Activated CD8-positive, alpha-beta memory T cell treated with anti-CD3 and anti-CD28 coated beads, Interleukin-2, amount 50 U/mL, for 48 hours (primary cell): Measurements from ENCODE around the gene REX1BD.
"Not testable (repeated sequence)": the region's sequence is repeated elsewhere in the genome, so short reads cannot be mapped to it uniquely, and the experiment has no call there.

Experiments used
- DNase-seq: peaks from one replicate; pipeline ENCODE4 v3.0.0-alpha.2; 2020

Gene REX1BD

DNA sequence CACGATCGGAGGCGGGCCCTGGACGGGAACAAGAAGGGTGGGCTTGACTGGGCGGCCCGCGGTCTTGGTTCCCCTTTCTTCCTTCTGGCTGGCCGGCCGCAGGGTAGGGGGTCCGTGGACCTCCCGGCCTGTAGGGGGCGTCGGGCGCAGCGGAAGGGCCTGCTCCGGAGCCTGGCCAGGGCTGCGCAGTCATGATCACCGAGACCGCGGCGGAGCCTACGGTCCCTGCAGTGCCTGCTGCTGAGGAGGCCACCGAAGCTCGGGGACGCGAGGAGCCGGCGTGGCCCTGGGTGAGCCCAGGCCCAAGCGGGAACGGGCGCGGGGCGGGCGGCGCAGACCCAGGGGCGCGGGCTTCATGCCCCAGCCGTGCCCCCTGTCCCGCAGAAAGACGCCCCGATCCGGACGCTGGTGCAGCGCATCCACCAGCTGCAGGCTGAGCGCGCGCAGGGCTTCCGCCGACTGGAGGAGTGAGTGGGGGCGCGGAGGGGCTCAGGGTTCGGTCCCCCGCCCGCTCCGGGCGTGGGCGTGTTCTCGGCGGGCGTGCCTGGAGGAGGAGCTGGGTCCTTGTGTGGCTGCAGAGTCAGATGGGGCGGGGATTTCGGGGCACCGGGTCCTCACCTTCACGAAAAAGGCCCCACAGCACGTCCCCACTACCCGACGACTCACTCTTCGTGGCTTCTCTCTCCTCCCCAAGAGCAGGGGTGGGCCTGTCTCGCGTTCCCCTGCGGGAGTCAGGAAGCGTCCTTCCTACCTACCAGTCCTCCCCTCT, at the start of gene REX1BD:
Gene REX1BD, plus strand, starts transcription at position 188 of the 769 bp plus-strand sequence. Its CDS starts 4 bp downstream, at position 192.
- DNase-seq = peak; percentile 94

DNA sequence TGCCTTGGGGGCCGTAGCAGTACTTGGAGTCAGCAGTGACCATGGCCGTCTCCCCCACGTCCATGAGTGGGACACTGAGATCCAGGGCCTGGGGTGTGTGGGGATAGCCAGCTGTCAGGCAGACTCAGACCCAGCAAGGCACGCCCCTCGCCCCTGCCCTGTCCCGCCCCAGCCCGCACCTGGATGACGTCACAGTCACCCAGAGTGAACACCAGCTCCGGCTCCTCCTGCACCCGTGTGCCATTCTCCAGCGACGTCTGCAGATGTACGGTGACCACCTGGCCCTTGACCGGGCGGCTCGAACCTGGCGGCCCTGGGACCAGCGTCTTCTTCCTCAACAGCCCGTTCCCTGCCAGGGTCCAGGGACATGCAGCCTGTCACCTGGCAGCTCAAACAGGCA, 49.2 kb upstream of the REX1BD start:
- DNase-seq = no peak

DNA sequence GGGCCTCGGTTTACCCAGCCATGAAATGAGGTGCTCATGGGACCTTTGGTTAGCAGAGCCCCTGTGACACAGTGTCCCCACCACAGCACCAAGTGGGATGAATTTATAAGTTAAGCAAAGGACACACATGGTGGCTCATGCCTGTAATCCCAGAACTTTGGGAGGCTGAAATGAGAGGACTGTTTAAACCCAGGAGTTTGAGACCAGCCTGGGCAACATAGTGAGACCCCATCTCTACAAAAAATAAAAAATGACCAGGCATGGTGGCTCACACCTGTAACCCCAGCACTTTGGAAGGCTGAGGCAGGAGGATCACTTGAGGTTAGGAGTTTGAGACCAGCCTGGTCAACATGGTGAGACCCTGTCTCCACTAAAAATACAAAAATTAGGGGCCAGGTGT, 48.4 kb upstream of the REX1BD start:
- DNase-seq = not testable (repeated sequence)

DNA sequence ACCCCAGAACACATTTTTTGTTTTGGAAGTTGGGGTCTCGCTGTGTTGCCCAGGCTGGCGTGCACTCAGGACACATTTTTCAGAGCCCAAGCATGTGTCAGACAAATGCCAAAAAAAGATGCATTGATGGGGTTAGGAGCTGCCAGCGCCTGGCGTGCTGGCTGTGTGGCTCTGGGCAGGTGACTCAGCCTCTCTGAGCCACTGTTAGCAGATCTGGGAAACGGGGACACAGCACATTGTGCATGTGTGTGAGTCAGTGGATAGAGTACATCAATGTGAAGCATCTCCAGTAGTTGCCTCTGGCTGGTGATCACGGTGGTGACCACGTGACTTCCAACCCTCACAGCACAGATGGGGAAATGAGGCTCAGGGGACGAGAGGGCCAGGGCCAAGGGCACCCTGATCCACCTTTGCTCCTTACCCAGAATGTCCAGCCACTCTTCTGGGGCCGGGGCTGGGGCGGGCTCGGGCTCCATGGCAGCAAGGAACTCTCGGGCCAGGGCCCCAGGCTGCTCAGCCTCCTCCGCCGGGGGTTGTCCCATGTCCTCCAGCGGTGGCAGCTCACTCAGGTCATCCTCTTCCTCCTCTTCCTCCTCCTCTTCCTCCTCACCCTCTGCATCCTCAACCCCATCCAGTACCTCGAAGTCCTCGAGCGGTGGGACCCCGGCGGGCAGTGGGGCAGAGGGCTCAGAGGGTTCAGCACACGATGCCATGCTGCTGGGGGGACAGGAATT, 47.2 kb upstream of the REX1BD start:
- DNase-seq = no peak

DNA sequence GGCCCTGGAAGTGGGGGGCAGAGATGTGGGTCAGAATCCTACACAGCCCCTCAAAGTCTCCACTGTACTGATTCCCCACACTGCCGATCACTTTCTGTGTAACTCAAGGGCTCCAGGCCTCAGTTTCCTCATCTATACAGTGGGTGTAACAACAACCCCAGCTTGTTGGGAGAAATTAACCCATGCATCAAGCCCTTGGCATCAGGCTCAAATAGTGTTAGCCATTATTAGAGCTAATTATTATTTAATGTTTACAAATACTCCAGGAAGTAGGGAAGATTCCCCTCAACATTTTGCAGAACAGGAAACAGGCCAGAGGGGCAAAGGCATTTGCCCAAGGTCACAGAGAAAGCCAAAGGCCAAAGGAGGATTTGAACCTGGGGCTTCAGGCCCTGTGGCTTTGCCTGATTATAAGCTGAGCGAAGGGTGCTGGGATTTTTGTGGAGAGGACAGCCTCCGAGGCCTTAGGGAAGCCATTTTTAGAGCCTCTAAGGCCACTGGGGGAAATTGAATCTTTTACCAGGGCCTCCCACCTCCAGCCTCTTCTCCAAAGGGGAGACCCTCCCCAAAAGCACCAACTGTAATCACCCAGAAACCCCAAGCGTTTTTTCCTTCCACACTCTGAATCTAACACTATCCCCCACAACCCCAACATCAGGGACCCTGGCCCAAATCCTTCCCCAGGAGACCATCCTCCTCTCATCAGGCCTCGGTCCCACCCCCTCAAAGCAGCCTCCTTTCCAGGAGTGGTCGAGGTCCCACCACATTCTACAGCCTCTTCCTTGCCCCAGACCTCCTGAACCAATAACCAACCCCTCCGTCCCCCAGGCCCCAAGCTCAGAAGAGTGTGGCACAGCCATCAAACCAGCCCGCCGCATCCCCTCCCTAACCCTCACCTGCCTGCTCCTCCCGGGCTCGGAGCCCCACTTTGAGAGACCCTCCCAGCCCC, 46.3 kb upstream of the REX1BD start:
- DNase-seq = peak; percentile 68

DNA sequence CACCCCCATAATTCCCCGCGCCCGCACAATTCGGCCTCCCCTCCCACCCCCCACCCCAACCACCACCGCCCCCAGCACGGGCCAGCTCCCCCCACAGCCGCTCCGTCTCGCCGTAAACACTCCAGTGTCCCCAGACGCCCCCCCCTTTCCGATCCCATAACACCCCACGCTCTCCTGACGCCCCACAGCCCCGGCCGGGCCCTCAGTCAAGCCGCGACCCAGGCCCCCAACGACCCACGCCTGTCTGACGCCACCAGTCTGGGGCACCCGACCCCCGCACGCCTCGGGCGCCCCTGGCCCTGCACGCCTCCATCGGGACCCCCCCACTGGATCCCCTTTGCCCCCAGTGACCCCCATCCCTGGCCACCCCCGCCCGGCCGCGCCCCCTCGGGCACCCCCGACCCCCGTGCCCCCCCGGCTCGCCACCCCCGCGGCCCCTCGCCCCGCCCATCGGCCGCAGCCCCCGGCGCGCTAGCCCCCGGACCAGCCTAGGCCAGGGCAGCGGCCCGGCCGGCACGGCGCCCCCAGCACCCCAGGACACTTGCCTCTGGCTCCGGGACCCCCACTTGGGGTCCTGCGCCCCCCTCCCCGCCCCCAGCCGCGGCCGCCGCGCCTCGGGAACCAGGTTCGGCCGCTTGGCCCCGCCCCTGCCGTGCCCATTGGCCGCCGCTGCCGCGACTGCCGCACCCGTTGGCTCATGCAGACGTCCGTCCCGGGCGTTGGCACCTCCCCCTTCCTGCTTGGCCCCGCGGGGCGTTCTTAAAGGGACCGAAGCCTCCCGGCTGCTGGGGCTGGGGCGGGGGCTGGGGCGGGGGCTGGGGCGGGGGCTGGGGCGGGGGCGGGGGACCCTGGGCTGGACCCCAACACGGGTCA, 45.4 kb upstream of the REX1BD start, which contains the start of gene FKBP8:
Gene FKBP8, minus strand, starts transcription at position 633 of the 873 bp plus-strand sequence. CDS start 1,603 bp downstream, outside the sequence.
- DNase-seq = peak; percentile 96

DNA sequence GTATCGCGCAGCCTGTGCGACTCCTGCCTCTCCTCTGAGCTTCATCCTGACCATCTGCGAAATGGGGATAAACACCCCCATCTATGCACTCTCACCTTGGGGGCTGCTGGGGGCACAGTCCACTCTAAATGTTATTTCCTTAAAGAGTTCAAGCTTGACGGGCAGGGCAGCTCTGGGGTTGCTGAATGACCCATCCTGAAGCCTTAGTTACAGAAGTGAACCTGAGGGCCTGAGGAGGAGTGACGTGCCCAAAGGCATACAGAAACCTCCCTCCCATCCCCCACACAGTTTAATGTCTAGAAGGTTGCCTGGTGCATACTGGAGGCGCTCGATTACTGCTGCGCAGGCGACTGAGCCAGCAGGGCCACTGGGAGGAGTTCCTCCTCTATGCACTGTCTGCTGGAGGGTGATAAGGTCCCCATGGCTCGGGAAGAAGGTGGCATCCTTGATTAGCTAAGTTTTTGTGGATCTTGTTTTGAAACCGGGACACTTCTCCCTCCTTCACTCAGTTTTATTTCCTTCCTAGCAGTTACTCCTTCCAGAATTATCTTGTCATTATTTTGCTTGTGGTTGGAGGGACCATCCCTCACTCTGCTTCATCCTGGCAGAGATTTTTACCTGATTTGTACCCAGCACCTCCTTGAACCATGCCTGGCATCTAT, 44.7 kb upstream of the REX1BD start:
- peak; percentile 81 for DNase-seq

DNA sequence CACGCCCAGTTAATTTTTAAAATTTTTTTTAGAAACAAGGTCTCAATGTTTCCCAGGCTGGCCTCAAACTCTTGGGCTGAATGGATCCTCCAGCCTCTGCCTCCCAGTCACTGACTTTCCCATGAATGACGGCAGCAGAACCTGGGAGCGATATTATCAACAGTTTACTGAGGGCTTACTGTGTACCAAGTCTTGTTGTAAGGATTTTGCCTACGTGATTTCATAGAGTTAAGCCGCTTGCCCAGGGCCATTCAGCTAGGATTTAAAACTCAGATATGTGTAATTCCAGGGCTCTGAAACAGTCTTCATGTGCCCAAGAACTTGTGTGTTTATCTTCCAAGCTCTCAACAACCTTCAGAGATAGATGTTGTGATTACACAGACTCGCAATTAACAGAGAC, 37.0 kb upstream of the REX1BD start:
- DNase-seq = no peak

DNA sequence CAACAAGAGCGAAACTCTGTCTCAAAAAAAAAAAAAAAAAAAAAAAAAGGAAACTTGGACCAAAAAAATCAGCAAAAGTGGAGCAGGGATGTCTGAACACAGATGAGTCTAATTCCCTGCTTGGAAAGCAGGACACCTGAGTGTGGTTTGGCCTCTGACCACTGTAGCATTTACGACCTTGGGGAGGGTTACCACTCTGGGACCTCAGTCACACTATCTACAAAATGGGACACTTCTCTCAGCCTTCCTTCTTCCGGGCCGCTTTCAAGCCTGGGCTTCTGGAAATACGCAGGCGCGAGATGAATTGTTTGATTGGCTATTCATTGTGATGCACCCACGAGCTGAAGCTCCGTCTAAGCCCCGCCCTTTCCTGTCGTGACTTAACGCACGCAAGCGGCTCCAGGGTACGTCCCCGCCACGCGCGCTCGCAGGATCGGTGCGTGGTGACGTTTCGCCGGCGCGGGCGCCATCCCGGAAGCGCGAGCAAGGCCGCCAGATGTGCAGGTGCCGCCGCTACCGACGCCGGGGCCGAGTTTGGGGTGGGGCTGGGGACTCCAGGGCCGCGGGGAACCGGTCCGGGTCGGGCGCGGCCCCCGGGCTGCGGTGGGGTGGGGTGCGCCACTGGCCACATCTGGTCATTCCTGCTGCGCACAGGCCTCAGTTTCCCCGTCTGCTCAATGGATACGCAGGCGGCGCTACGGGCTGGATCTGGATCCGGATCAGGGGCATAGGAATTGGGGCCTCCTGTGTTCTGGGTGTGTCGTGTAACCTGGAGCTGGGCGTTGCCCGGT, 31.0 kb upstream of the REX1BD start, which contains the start of gene KXD1:
Gene KXD1, plus strand, starts transcription at position 460 of the 791 bp plus-strand sequence. CDS start 4,187 bp downstream, outside the sequence.
- DNase-seq = peak; percentile 97

DNA sequence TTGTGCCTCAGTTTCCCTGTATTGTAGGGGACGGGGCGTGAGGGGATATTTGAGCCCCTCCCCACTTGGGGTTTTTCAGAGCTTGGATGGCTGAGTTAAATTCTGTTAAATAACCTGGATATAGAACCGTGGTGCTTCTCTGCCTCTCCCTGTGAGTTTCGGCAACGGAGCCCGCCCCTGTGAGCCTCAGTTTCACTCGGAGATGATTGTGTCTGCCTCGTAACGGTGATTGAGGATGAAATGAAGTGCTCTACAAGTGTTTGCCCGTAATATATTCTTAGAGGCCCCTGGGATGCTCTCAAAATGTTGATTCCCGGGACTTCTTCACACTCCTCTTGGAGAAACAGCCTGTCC, 30.4 kb upstream of the REX1BD start:
- DNase-seq = no peak

DNA sequence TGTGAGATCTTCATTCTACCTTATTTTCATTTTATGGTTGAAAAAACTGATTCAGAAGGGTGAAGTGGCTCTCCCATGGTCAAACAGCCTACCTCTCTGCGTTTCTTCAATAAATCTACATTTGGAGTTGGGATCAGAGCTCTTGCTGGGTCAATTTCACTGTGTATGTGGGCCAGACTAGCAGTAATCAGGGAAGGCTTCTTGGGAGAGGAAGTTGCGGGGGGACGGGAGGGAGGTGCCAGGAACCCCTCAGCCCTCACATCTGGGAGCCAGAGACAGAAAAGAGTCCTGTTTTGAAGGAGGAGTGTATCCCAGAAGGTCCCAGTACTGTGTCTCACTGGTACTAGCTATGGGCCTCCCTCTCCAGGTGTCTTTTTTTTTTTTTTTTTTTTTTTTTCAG, 30.0 kb upstream of the REX1BD start:
- no peak for DNase-seq

DNA sequence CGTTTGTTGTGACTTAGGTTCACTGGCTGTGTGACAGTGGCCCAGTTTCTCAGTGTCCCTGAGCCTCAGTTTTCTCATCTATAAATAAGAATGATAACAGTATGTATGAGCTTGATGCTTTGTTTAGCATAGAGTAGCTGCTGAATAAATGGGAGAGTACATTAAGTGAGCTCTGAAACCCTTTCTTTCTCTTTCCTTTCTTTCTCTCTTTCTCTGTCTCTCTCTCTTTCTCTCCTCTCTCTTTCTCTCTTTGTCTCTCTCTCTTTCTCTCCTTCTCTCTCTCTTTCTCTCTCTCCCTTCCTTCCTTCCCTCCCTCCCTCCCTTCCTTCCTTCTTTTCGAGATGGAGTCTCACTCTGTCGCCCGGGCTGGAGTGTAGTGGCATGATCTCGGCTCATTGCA, 28.9 kb upstream of the REX1BD start:
- DNase-seq = no peak

DNA sequence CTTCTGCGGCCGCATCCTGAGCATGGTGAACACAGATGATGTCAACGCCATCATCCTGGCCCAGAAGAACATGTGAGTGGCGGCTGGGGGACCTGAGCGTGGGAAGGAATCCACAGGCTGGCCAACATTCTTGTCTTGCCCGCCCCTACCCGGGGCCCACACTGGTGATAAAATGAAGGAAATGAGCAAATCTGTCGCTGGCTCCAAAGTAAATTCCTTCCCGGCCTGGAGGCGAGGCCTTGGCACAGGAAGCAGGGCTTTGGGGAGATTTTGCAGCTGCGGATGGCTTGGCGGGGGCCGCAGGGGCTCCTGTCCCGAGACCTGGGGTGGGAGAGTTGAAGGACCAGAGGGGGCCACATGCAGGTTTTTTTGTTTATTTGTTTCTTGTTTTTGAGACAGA, 26.5 kb upstream of the REX1BD start:
- no peak for DNase-seq

DNA sequence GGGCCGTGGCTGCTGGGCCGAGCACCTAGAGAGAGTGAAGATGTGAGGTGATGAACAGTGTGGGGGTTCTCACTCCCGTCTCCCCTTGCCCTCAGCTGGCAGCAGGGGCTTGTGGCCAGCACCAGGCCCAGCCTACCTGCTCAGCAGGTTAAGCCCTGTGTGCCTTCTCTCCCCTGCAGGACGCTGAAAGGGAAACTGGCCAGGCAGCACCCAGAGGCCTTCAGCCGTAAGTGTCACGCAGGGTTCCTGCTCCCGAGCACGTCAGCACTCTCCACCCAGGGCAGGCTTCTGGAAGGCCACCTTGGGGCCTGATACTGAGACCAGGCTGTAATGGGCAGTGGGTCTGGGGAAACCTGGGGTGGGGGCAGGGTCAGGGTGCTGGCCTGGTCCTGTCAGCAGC, 21.6 kb upstream of the REX1BD start:
- DNase-seq = no peak

DNA sequence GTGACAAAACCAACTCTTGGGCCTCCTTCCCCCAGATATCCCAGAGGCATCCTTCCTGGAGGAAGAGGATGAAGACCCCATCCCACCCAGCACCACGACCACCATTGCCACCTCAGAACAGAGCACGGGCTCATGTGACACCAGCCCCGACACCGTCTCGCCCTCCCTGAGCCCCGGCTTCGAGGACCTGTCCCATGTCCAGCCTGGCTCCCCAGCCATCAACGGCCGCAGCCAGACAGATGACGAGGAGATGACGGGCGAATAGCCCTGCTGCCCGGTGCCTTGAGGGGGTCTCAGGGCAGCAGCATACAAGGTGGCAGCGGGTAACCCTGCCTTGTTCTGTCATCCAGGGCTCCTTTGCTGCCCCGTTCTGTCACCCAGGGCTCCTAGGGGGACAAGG, 20.2 kb upstream of the REX1BD start:
- DNase-seq = no peak

DNA sequence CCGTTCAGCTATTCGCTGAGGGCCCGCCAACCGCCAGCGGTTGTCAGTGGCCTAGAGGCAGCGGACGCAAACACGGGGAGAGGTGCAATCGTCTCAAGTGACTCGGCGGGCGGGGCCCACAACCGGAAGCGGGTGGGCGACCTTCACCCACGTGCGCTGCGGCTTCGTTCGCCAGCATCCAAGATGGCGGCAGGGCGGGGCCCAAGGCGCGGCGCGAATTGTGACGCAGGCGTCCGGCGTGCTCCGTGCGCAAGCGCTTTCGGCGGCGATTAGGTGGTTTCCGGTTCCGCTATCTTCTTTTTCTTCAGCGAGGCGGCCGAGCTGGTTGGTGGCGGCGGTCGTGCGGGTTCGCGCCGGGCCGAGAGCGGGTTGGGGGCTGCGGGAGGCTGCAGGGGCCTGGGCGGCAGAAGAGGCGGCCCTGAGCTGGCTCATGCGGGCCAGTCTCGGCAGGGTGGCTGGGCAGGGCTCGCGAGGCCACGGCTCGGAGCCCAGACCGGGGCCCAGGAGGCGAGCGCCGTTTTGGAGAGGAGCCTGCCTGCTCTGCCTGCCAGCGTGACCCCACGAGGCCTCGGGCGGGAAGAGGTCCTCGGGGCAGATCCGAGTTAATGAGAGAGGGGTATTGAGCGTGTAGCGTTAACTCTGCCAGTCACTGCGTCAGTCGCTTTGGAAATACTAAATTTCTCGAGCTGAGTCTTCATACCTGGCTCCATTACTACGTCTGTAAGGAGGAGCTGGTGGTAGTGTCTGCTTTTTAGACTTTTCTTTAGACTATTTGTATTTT, 16.8 kb upstream of the REX1BD start, which contains the start of gene UBA52:
Gene UBA52, plus strand, starts transcription at position 294 of the 781 bp plus-strand sequence. CDS start 1,444 bp downstream, outside the sequence.
- peak; percentile 99 for DNase-seq

DNA sequence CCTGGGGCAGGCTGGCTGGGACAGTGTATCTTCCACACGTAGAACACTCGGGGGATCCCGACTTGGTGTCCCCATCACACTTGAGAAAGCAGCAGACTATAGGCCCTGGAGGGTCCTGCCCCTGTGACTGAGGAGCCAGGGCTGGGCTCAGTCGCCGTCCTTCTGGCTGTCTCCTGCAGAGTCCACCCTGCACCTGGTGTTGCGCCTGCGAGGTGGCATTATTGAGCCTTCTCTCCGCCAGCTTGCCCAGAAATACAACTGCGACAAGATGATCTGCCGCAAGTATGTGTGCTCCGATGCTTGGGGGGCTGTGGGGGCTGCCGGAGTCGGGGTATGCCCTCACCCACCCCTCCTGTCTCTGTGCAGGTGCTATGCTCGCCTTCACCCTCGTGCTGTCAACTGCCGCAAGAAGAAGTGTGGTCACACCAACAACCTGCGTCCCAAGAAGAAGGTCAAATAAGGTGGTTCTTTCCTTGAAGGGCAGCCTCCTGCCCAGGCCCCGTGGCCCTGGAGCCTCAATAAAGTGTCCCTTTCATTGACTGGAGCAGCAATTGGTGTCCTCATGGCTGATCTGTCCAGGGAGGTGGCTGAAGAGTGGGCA, 13.8 kb upstream of the REX1BD start:
- DNase-seq = no peak

DNA sequence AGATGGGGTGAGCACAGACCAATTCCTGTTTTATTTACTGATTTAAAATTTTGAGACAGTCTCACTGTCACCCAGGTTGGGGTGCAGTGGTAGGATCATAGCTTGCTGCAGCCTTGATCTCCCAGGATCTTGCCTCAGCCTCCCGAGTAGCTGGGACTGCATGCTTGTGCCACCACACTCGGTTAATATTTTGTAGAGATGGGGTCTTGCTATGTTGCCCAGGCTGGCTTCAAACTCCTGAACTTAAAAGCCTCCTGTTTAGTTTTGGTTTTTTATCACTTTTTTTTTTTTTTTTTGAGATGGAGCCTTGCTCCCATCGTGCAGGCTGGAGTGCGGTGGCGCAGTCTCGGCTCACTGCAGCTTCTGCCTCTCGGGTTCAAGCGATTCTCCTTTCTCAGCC, 12.2 kb upstream of the REX1BD start:
- no peak for DNase-seq

DNA sequence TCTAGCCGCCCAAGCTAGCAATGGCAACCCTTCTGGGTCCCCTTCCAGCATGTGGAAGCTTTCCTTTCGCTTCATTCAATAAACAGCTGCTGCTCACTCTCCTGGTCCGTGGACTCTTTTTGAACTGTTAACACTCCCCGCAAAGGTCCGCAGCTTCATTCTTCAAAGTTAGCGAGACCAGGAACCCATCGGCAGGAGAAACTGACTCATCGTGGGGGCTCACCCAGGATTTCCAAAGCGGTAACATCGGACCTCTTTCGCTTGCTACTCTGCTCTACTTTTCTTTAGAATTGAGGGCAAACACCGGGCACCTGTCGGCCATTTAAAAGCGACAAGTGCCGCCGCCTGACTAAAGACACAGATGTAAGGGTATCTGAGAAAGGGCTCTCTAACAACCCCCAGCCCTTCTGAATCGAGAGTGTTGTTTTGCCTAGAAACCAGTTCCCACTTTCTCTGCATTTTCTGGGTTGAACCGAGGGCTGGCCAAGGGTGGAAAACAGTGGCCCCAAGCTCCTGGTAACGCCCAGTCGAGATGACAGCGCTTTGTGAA, 11.2 kb upstream of the REX1BD start:
- DNase-seq = no peak
